Osteoblast (primary cell): ENCODE data around the gene MRPS25. TPM values are rescaled to one million over a fixed set of nuclear protein-coding genes. Genes with fewer than 3 reads are reported as not detected.

Experiments used
- DNase-seq: peaks from one replicate; pipeline ENCODE4 v3.0.0; 2011; ENCODE audit warnings: low spot score, mixed read lengths; ENCODE audit not compliant: insufficient read length; ENCODE audit errors: missing footprints
- H2AFZ ChIP-seq: 2 replicates; pipeline ENCODE4 v1.6.0; 2011; ENCODE audit warnings: mild to moderate bottlenecking, low read length
- H3K27ac ChIP-seq: 2 replicates; pipeline ENCODE4 v1.5.1; 2011; ENCODE audit warnings: mild to moderate bottlenecking, low read depth, low read length, moderate library complexity
- H3K27me3 ChIP-seq: 2 replicates; pipeline ENCODE4 v1.6.0; 2012; ENCODE audit warnings: mild to moderate bottlenecking, control low read depth, inconsistent platforms, low read length, moderate library complexity; ENCODE audit not compliant: insufficient read depth
- H3K36me3 ChIP-seq: 2 replicates; pipeline ENCODE4 v1.5.1; 2011; ENCODE audit warnings: mild to moderate bottlenecking, low read length, control low read depth, moderate library complexity; ENCODE audit not compliant: insufficient read depth
- H3K4me1 ChIP-seq: 2 replicates; pipeline ENCODE4 v1.5.1; 2011; ENCODE audit warnings: mild to moderate bottlenecking, low read length, control low read depth, moderate library complexity; ENCODE audit not compliant: insufficient read depth
- H3K4me2 ChIP-seq: 2 replicates; pipeline ENCODE4 v1.6.0; 2011; ENCODE audit warnings: mild to moderate bottlenecking, low read length; ENCODE audit not compliant: insufficient read depth
- H3K4me3 ChIP-seq: fragments of 200-600 bp; sonication (generic); 3 replicates; pipeline ENCODE4 v1.5.1; 2012; ENCODE audit warnings: mild to moderate bottlenecking, low read length, inconsistent platforms; ENCODE audit not compliant: insufficient read depth
- H3K79me2 ChIP-seq: 2 replicates; pipeline ENCODE4 v1.6.0; 2012; ENCODE audit warnings: mild to moderate bottlenecking, low read length, control low read depth, inconsistent platforms; ENCODE audit not compliant: insufficient read depth
- H3K9me3 ChIP-seq: 2 replicates; pipeline ENCODE4 v1.5.1; 2011; ENCODE audit warnings: low read depth, low read length, control low read depth
- H4K20me1 ChIP-seq: 2 replicates; pipeline ENCODE4 v1.6.0; 2012; ENCODE audit warnings: mild to moderate bottlenecking, low read length, control low read depth; ENCODE audit not compliant: insufficient read depth
- total RNA-seq: library from RNA; depleted of rRNA; stranded (reverse); fragments of >200 nt; gene quantifications from 2 replicates; pipeline ENCODE4 v1.2.3, GENCODE V29; 2012
- TF ChIP-seq, protein P1 (sequence below): IDR thresholded peaks from 2 replicates; pipeline ENCODE4 v1.5.1; 2011; ENCODE audit warnings: mild to moderate bottlenecking, low read depth, low read length, moderate library complexity; ENCODE audit errors: extremely low read depth

MRPS25 gene
- total RNA-seq, 1 donor = 11.2 TPM

DNA sequence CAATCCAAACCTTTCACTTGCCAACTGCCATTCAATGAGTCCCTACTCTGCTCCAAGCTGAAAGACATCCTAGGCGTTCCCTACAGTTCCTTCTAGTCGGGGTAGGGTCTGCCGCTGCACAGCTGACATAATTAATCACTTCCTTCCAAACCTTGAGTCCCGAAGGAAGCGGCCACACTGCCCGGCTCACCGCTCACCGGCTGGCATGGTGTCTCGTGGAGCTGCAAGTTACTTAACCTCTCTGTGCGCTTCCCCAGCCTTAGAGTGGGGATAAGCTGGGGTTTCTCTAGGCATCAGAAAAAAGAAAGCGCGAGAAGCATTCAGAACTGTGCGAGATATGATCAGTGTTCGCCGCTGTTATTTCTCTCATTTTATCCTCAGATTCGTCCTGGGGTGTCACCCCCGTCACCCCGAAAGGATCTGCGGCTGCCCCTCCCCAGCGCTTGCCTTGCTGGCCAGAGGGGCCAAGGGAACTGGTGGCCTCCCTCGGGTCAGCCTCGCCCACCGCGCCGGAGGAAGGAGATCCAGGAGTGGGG is 748 bp downstream of the MRPS25 start:
- Histone ChIP-seq H3K4me1 (peaks cover 11% of the 10 kb centered on the region), H3K27me3 (no peaks in the 10 kb centered on the region), H3K27ac (peak overlapping the region; percentile 90), H3K4me2 (peak overlapping the region; percentile 91), H3K36me3 (no peaks in the 10 kb centered on the region), H3K9me3 (no peaks in the 10 kb centered on the region), H2AFZ (peak overlapping the region; percentile 95), H3K4me3 (peak overlapping the region; percentile 99), H4K20me1 (peaks cover 15% of the 10 kb centered on the region), H3K79me2 (peaks cover 34% of the 10 kb centered on the region)
- DNase-seq = peak; percentile 93
- TF ChIP-seq, protein P1, sequence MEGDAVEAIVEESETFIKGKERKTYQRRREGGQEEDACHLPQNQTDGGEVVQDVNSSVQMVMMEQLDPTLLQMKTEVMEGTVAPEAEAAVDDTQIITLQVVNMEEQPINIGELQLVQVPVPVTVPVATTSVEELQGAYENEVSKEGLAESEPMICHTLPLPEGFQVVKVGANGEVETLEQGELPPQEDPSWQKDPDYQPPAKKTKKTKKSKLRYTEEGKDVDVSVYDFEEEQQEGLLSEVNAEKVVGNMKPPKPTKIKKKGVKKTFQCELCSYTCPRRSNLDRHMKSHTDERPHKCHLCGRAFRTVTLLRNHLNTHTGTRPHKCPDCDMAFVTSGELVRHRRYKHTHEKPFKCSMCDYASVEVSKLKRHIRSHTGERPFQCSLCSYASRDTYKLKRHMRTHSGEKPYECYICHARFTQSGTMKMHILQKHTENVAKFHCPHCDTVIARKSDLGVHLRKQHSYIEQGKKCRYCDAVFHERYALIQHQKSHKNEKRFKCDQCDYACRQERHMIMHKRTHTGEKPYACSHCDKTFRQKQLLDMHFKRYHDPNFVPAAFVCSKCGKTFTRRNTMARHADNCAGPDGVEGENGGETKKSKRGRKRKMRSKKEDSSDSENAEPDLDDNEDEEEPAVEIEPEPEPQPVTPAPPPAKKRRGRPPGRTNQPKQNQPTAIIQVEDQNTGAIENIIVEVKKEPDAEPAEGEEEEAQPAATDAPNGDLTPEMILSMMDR = no peak

DNA sequence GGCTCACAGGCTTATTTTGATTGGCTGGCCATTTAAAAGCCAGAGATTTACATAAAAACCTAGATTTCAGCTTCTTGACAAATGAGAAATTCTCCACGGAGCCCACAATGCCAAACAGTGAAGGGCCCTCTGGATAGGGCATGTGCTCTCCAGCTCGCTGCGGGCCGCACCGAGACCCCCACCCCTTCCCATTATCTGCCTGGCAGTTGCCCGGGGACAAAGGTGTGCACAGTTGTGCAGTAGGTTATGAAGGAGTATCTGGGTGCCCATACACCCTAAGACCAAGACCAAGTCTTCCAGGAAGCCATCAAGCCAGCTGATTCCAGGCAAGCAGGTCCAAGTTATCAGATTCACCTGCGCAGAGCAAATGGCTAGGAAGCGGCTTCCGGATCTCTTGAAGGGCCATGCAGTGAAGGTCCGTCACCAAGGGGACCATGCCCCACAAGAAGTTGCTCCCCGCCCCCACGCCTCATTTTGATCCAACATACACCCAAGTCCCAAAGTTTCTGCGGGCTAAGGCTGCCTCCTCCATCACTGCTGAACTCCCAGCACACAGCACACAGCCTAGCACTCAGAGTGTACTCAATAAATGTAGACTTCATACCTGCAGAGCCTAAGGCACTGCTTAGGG is 1.3 kb downstream of the MRPS25 start:
- TF ChIP-seq, protein P1 = no peak
- peak overlapping the region; percentile 91 for H3K4me2 ChIP-seq
- peaks cover 39% of the 10 kb centered on the region for H3K79me2 ChIP-seq
- H3K4me3 ChIP-seq = peak overlapping the region; percentile 99
- peak overlapping the region; percentile 90 for H3K27ac ChIP-seq
- H3K4me1 ChIP-seq = peaks cover 11% of the 10 kb centered on the region
- DNase-seq = no peak
- H3K36me3 ChIP-seq = peaks cover 6% of the 10 kb centered on the region
- H4K20me1 ChIP-seq = peaks cover 15% of the 10 kb centered on the region
- no peaks in the 10 kb centered on the region for H3K9me3 ChIP-seq
- H3K27me3 ChIP-seq = no peaks in the 10 kb centered on the region
- peak overlapping the region; percentile 95 for H2AFZ ChIP-seq

DNA sequence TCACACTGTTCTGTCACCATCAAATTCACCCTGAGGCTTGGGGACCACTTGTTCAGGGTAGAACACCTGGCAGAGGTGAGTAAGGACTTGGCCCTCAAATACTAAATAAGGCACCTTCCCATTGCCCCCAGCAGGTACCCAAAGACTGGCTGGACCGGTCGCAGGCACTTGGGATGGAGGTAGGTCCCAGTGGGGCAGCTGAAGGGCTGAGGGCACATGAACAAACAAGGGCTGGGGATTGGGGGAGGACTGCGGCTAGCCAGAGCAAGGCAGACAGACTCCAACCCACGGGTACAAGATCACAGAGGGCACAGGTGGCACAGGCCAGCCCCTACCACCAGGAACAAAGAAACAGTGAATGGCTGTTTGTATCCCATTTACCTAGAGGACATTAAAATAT is 1.9 kb downstream of the MRPS25 start:
- Histone ChIP-seq H2AFZ (no peak overlapping the region), H3K79me2 (peaks cover 44% of the 10 kb centered on the region), H3K9me3 (no peaks in the 10 kb centered on the region), H3K36me3 (peaks cover 11% of the 10 kb centered on the region), H3K4me1 (peaks cover 11% of the 10 kb centered on the region), H3K27ac (no peak overlapping the region), H3K4me3 (no peak overlapping the region), H3K27me3 (no peaks in the 10 kb centered on the region), H4K20me1 (peaks cover 15% of the 10 kb centered on the region), H3K4me2 (no peak overlapping the region)
- DNase-seq = no peak
- TF ChIP-seq, protein P1 = no peak

DNA sequence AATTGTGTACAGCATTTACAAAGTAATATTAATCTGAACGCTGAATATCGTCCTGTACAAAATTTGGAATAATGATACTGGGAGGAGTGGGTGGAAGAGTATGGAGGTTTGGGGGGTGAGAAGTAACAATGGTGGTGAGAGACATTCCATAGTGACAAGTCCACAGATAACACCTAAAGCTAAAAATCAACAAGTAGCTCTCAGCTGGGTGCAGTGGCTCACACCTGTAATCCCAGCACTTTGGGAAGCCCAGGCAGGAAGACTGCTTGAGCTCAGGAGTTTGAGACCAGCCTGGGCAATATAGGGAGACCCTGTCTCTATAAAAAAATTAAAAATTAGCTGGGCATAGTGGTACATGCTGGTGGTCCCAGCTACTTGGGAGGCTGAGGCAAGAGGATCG is 5.1 kb downstream of the MRPS25 start:
- TF ChIP-seq, protein P1 = no peak

More for the DNA sequence above, 5.1 kb downstream of the MRPS25 start:
- peaks cover 23% of the 10 kb centered on the region for H3K36me3 ChIP-seq
- no peaks in the 10 kb centered on the region for H3K9me3 ChIP-seq
- H3K79me2 ChIP-seq = peaks cover 68% of the 10 kb centered on the region
- peak; percentile 17 for DNase-seq
- H3K27me3 ChIP-seq = no peaks in the 10 kb centered on the region
- H2AFZ ChIP-seq = no peak overlapping the region
- no peak overlapping the region for H3K4me3 ChIP-seq
- H4K20me1 ChIP-seq = peaks cover 16% of the 10 kb centered on the region
- H3K27ac ChIP-seq = no peak overlapping the region
- no peak overlapping the region for H3K4me2 ChIP-seq
- peaks cover 11% of the 10 kb centered on the region for H3K4me1 ChIP-seq
